ENCODE results near the gene ATG16L2.
"Not testable (repeated sequence)": the region's sequence is repeated elsewhere in the genome, so short reads cannot be mapped to it uniquely, and the experiment has no call there.

Gene ATG16L2

GRCh38 chr11:72807021-72807693 lies 7.1 kb upstream of the ATG16L2 start:
- no peak for DNase-seq

GRCh38 chr11:72807792-72808191 lies 6.4 kb upstream of the ATG16L2 start:
- no peak for DNase-seq

GRCh38 chr11:72808331-72808798 lies 5.8 kb upstream of the ATG16L2 start:
- DNase-seq = no peak

- not testable (repeated sequence) for DNase-seq
Measured at GRCh38 chr11:72811686-72812085, 2.5 kb upstream of the ATG16L2 start.

GRCh38 chr11:72812604-72812966 lies 1.6 kb upstream of the ATG16L2 start:
- DNase-seq = no peak

- peak; percentile 87 for DNase-seq
Measured at GRCh38 chr11:72812967-72813739, 1.1 kb upstream of the ATG16L2 start.

GRCh38 chr11:72813740-72814285 lies 398 bp upstream of the ATG16L2 start:
- DNase-seq = peak; percentile 91

- DNase-seq = no peak
Measured at GRCh38 chr11:72815110-72815618, 953 bp downstream of the ATG16L2 start.

- DNase-seq = no peak
Measured at GRCh38 chr11:72816404-72816990, 2.3 kb downstream of the ATG16L2 start.

- DNase-seq = no peak
Measured at GRCh38 chr11:72817966-72818365, 3.8 kb downstream of the ATG16L2 start.

- DNase-seq = no peak
Measured at GRCh38 chr11:72818971-72819370, 4.8 kb downstream of the ATG16L2 start.

- no peak for DNase-seq
Measured at GRCh38 chr11:72820439-72821139, 6.4 kb downstream of the ATG16L2 start.

GRCh38 chr11:72821221-72821919 lies 7.2 kb downstream of the ATG16L2 start:
- no peak for DNase-seq

- peak; percentile 92 for DNase-seq
Measured at GRCh38 chr11:72821920-72822799, 7.9 kb downstream of the ATG16L2 start.

GRCh38 chr11:72823105-72823804 lies 9.0 kb downstream of the ATG16L2 start:
- DNase-seq = no peak

GRCh38 chr11:72824020-72824419 lies 9.8 kb downstream of the ATG16L2 start:
- DNase-seq = no peak

GRCh38 chr11:72824811-72825505 lies 10.7 kb downstream of the ATG16L2 start:
- DNase-seq = no peak

- DNase-seq = no peak
Measured at GRCh38 chr11:72825661-72826060, 11.4 kb downstream of the ATG16L2 start.

GRCh38 chr11:72826191-72826941 lies 12.2 kb downstream of the ATG16L2 start:
- DNase-seq = no peak
